ENCODE data around the gene TRIP10. TPM values are rescaled to one million over a fixed set of nuclear protein-coding genes. Genes with fewer than 3 reads are reported as not detected.

Gene TRIP10
- total and polyA plus RNA-seq, 2 of the 13 experiments (the other 11 are each of a cell fraction or from before 2014, with no cell fraction given): 32.5 to 33.2 TPM

DNA sequence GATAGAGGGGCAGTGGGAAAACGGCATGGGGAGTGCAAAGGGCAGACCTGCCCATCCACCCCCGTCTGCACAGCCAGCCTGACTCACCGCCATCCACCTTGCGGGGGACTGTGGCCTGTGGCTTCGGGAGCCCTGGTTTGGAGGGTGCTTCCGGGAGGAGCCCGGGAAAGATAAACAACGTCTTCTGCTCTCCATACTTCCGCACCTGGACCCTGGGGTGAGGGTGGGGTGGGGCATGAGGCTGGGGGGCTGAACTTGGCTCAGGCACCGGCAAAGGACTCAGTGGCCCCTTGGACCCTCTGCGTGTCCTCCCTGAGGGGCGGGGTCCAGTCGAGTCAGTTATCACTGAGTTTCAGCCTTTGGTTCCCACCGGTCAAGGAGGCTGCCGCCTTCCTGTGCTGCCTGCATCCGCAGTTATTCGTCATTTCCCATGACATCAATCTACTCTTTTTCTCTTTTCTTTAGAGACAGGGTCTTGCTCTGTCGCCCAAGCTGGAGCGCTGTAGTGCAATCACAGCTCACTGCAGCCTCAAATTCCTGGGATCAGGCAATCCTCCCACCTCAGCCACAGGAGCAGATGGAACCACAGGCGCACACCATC lies 5.3 kb upstream of the TRIP10 start (continued):
- TF ChIP-seq, protein P1, sequence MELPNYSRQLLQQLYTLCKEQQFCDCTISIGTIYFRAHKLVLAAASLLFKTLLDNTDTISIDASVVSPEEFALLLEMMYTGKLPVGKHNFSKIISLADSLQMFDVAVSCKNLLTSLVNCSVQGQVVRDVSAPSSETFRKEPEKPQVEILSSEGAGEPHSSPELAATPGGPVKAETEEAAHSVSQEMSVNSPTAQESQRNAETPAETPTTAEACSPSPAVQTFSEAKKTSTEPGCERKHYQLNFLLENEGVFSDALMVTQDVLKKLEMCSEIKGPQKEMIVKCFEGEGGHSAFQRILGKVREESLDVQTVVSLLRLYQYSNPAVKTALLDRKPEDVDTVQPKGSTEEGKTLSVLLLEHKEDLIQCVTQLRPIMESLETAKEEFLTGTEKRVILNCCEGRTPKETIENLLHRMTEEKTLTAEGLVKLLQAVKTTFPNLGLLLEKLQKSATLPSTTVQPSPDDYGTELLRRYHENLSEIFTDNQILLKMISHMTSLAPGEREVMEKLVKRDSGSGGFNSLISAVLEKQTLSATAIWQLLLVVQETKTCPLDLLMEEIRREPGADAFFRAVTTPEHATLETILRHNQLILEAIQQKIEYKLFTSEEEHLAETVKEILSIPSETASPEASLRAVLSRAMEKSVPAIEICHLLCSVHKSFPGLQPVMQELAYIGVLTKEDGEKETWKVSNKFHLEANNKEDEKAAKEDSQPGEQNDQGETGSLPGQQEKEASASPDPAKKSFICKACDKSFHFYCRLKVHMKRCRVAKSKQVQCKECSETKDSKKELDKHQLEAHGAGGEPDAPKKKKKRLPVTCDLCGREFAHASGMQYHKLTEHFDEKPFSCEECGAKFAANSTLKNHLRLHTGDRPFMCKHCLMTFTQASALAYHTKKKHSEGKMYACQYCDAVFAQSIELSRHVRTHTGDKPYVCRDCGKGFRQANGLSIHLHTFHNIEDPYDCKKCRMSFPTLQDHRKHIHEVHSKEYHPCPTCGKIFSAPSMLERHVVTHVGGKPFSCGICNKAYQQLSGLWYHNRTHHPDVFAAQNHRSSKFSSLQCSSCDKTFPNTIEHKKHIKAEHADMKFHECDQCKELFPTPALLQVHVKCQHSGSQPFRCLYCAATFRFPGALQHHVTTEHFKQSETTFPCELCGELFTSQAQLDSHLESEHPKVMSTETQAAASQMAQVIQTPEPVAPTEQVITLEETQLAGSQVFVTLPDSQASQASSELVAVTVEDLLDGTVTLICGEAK (IDR thresholded peaks at IDR 0.05): no peak
- TF ChIP-seq, protein P1 (CRISPR knock-in tag; IDR thresholded peaks at IDR 0.05): no peak
- TF ChIP-seq, protein P2, sequence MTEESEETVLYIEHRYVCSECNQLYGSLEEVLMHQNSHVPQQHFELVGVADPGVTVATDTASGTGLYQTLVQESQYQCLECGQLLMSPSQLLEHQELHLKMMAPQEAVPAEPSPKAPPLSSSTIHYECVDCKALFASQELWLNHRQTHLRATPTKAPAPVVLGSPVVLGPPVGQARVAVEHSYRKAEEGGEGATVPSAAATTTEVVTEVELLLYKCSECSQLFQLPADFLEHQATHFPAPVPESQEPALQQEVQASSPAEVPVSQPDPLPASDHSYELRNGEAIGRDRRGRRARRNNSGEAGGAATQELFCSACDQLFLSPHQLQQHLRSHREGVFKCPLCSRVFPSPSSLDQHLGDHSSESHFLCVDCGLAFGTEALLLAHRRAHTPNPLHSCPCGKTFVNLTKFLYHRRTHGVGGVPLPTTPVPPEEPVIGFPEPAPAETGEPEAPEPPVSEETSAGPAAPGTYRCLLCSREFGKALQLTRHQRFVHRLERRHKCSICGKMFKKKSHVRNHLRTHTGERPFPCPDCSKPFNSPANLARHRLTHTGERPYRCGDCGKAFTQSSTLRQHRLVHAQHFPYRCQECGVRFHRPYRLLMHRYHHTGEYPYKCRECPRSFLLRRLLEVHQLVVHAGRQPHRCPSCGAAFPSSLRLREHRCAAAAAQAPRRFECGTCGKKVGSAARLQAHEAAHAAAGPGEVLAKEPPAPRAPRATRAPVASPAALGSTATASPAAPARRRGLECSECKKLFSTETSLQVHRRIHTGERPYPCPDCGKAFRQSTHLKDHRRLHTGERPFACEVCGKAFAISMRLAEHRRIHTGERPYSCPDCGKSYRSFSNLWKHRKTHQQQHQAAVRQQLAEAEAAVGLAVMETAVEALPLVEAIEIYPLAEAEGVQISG (CRISPR knock-in tag; IDR thresholded peaks at IDR 0.05): no peak
- 0 out of 2 replicates have a peak, but pooled peaks have one; percentile 35 for TF ChIP-seq ZNF670 (CRISPR knock-in tag; IDR thresholded peaks at IDR 0.05; ENCODE audit: borderline replicate concordance)
- TF ChIP-seq, protein P3, sequence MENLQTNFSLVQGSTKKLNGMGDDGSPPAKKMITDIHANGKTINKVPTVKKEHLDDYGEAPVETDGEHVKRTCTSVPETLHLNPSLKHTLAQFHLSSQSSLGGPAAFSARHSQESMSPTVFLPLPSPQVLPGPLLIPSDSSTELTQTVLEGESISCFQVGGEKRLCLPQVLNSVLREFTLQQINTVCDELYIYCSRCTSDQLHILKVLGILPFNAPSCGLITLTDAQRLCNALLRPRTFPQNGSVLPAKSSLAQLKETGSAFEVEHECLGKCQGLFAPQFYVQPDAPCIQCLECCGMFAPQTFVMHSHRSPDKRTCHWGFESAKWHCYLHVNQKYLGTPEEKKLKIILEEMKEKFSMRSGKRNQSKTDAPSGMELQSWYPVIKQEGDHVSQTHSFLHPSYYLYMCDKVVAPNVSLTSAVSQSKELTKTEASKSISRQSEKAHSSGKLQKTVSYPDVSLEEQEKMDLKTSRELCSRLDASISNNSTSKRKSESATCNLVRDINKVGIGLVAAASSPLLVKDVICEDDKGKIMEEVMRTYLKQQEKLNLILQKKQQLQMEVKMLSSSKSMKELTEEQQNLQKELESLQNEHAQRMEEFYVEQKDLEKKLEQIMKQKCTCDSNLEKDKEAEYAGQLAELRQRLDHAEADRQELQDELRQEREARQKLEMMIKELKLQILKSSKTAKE (CRISPR knock-in tag; IDR thresholded peaks at IDR 0.05; ENCODE audit: borderline replicate concordance): peak; percentile 82
- TF ChIP-seq STAG1 (CRISPR knock-in tag; IDR thresholded peaks at IDR 0.05): no peak
- 0 out of 2 replicates have a peak, but pooled peaks have one; percentile 10 for TF ChIP-seq PPARG (CRISPR knock-in tag; conservative IDR thresholded peaks at IDR 0.05)
- TF ChIP-seq ZBTB21 (CRISPR knock-in tag; IDR thresholded peaks at IDR 0.05): peak; percentile 78
- TF ChIP-seq ZSCAN9 (CRISPR knock-in tag; IDR thresholded peaks at IDR 0.05; ENCODE audit: borderline replicate concordance): no peak
- TF ChIP-seq ZNF563 (CRISPR knock-in tag; IDR thresholded peaks at IDR 0.05): no peak
- TF ChIP-seq, protein P4, sequence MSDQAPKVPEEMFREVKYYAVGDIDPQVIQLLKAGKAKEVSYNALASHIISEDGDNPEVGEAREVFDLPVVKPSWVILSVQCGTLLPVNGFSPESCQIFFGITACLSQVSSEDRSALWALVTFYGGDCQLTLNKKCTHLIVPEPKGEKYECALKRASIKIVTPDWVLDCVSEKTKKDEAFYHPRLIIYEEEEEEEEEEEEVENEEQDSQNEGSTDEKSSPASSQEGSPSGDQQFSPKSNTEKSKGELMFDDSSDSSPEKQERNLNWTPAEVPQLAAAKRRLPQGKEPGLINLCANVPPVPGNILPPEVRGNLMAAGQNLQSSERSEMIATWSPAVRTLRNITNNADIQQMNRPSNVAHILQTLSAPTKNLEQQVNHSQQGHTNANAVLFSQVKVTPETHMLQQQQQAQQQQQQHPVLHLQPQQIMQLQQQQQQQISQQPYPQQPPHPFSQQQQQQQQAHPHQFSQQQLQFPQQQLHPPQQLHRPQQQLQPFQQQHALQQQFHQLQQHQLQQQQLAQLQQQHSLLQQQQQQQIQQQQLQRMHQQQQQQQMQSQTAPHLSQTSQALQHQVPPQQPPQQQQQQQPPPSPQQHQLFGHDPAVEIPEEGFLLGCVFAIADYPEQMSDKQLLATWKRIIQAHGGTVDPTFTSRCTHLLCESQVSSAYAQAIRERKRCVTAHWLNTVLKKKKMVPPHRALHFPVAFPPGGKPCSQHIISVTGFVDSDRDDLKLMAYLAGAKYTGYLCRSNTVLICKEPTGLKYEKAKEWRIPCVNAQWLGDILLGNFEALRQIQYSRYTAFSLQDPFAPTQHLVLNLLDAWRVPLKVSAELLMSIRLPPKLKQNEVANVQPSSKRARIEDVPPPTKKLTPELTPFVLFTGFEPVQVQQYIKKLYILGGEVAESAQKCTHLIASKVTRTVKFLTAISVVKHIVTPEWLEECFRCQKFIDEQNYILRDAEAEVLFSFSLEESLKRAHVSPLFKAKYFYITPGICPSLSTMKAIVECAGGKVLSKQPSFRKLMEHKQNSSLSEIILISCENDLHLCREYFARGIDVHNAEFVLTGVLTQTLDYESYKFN (CRISPR knock-in tag; conservative IDR thresholded peaks at IDR 0.05): peak; percentile 86

Measured in HepG2 (cell line).